GM19193 (cell line): Measurements from ENCODE around the gene NINJ2.

Source experiments
- POLR2A ChIP-seq: IDR thresholded peaks from 4 replicates; pipeline ENCODE4 v1.6.1; 2011; ENCODE audit not compliant: insufficient read depth, insufficient read length; ENCODE audit errors: extremely low read depth

NINJ2 gene

DNA sequence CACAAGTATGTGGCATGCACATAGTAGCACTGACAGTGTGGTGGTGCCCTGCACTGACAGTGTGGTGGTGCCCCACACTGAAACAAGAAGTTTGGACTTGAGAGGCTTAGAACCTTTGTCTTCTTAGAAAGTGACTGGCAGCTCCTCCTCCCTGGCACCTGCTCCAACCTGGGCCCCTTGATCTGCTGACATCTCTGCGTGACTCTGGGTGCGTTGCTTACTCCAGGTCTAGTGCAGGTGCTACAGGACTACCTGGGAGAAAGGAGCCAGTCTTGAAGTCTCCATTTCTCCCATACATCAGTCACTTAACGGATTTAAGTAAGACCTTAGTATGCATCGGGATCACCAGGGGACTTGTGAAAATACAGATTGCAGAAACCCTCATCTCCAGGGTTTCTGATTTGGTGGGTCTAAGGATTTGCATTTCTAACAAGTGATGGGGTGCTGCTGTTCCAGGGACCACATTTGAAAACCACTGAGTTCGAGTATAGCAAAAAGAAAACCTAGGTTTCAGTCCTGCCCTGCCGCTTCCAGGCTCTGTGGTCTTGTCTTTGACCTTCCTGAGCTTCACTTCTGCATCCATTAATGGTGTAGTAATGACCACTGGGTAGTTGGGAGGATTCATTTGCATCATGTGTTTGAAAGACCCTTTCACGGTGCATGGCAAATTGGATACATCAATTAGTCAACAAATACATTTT, 15.7 kb downstream of the NINJ2 start:
- no peak for TF ChIP-seq POLR2A

DNA sequence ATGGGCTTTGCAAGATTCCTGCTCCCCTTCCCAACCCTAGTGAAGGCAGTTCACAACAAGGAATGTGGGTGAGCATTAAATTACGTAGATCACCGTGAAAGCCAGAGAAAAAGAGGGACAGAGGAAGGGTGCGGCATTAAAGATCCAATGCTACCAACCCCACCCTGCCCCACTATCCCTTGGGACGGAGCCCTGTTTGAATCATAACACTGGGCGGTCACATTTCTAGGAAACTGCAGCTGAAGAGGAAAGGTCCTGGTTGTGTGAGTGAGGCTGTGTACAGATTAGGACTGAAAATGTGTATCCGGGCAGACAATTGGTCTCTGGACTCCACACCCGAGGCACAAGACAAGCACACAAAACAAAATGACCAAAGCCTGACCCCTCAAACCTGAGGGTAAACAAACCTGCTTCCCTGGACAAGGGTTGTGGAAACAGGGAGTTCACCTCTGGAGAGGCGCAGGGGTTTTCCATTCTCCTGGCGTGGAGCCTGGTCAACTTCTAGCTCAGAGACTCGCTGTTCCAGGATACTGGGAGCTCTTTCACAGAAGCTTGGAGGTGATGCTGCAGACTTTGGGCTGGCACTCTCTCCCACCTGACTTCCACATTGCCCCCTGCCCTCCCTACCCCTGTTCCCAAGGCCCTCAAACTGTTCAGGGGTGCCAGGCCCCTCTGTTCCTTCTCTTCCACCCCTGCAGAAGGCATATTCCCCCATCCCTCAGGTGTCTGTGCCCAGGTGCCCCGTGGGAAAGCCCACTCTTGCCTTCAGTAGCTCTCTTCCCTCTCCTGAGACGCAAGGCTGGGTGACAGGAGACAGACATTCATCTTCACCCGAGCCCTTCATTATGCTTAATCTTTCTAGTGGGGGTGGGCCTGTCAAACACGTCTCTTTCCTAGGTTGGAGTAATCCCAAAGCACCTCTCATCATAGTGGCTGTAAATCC, 16.5 kb downstream of the NINJ2 start:
- no peak for TF ChIP-seq POLR2A

DNA sequence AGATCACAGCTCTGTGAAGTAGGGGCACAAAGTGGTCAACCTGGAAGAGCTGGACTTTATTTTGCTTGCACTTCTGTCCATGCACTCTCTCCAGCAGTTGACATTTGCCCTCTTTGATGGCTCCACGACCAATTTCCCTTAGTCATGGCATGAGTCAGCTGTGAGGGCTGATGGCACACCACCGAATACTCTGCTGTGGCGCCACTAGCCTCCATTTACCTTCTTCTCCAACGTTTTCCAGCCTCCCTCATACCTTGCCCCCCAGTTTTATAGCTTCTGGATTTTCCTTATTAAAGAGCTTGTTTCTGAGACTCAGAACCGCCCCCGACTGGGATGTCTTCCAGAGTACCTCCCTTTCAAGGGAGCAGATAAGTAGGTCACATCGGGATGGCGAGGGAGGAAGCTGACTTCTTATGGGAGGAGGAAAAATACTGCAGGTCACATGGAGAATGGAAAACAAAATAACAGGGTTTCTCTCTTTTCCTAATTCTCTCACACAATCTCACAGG, 17.6 kb downstream of the NINJ2 start:
- TF ChIP-seq POLR2A: no peak

DNA sequence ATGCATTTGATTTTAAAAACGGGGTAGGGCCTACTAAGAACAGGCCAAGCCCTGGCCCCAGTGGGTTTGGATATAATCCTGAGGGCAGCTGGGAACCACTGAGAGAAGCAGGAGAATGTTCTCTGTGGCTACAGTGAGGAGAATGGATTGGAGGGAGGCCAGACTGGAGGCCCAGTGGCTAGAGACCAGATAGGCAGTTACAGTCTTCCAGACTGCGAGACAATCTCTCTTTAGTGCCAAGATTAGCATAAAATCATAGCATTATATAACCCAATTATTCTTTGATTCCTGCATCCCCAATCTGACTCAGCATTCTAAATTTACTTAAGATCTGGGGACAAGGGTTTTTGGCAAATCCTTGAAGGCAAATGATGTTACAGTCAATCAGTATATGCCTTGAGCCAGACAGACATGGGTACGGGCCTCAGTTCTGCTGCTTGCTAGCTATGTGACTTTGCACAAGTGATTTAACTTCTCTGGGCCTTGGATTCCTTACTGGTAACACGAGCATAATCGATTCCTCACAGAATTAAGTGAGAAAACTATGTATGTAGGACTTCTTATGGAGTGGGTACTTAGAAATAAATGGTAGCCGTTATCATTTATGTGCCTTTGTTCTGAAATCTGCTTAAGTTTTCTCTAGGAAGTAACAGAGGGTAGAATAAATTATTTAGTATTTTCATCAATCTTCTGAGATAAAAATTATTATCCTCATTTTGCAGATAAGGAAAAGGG, 18.3 kb downstream of the NINJ2 start:
- TF ChIP-seq POLR2A: no peak

DNA sequence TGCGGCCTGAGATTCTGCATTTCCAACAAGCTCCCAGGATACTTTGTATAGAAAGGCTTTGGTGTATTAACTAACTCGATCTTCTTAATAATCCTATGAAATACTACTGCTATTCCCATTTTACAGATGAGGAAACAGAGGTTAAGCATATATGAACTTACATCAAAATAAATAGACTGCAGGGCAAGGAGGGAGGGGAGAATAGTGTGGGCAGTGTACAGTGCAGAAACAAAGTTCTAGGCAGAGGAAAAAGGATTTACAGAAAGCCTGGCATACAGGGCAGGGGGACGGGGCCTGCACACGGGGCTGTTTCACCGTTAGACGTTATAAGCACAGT, 19.0 kb downstream of the NINJ2 start:
- TF ChIP-seq POLR2A: no peak

DNA sequence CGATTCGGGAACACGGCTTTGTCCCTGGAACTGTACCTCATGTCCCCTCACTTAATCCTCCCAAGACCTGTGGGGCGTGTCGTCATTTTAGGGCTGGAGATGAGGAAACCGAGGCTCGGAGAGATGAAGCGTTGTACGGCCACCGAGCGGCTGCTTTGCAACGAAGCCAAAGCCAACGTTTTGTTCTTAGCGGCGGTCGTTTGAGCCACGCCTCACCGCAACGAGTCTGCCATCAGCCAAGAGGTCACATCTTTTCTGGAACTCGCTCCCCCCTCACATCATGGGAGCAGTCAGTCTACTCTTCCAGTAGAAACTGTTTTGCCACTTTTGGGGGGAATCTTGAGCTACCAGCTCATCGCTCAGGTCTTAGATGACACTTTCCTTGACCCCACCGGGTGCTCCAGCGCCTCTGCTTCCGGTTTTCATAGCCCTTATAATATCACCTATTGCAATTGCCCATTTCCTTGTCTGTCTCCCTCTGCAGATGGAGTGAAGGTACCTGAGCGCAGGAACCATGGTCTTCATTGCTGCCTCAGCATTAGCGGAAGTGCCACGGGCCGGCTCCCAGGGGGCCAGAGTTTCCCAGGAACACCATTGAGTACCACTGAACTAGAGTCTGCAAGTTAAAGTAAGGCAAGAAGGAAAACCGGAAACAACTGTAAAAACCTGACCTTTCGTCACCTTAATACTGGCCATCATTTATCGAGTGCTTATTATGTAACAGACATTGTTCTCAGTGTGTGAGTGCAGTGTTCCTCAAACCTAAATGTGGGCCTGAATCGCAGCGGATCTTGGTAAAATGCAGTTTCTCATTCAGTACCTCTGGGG, 19.6 kb downstream of the NINJ2 start:
- peak; percentile 27 for TF ChIP-seq POLR2A

DNA sequence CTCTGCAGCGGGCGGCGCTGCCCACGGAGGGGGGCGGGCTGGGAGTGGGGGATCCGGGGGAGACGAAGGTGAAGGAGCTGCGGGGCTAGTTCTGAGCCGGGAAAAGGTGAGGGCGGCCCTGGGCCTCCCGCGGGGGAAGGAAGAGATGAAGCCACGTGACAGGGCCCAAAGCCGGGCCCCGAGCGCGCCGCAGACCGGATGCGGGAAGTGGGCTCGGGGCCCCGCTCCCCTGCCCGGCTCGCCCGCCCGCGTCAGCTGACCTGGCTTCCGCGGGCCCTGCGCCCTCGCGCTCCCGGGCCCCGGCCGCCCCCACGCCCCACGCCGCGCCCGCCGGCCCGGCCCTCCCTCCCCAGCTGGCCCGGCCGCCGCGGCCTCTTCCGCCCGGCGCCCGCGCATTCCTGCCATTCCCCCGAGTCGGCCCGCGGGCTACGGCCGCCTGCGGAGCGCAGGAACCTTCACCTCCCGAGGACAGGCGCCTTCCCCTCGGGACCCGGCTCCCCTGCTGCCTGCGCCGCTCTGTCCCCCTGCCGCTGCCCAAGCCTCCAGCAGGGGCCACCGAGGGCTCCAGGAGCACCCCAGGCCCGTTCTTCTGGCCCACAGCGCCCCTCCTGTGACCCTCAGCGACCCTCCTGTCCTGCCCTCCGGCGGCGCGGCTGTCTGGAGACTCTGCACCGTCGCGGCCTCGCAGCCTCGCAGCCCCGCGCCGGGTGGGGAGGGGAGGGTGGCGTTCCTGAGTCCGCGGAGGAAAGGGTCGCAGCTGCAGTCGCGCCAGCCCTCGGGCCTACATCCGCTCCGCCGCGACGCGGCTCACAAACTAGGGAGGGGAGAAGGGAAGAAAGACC, 20.4 kb downstream of the NINJ2 start:
- peak; percentile 69 for TF ChIP-seq POLR2A

DNA sequence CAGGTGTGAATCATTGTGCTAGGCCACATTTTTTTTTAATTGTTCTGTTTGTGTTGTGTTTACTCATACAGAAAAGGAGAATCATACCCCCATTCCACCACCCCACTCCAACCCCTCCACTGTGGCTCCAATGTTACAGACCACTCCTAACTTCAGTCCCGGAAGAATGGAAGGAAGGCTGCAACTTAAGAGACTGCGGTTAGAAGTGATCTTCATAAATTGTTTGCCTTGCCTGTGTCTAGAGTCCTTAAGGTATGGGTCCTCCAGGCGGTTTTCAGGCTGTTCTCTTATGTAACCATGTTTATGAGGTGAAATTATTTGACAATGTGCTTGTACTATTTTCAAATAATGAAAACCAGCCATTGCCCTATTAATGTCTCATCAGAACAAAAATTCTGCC, 22.5 kb downstream of the NINJ2 start:
- no peak for TF ChIP-seq POLR2A

DNA sequence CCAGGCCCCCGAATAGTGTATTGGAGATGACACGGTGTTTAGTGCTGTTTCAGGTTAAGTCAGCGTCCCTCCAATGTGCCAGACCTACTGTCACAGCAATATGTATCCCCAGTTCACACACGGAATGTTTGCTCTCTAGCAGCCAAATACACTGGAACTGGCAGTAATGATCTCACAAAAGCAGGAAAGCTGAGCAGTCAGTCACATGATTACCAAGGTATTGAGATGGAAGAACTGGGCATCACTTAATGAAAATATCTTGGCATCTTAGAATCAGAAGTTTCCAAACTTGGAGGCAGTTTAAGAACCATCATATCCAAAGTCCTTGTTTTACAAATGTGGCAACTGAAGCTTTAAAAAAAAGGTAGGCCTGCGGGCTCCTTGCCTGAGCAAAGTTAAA, 23.3 kb downstream of the NINJ2 start:
- TF ChIP-seq POLR2A: no peak

DNA sequence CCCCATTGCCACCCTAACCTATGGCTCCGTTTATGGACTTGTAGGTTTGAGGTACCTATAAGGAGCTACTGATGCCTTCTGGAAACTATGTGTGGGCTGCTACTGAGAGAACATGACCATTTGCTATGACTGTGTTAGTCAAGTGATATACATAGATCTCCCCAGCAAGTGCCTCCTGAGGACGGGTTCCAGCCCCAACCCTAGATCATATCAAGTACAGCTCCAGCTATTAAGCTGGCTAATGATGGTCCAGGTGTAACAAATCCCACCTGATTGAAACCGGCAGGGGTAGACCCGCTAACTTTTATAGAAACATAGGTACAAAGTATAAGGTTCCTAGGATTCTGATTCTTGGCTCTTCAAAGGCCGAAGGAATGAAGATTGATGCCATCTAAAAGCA, 23.7 kb downstream of the NINJ2 start:
- TF ChIP-seq POLR2A: no peak

DNA sequence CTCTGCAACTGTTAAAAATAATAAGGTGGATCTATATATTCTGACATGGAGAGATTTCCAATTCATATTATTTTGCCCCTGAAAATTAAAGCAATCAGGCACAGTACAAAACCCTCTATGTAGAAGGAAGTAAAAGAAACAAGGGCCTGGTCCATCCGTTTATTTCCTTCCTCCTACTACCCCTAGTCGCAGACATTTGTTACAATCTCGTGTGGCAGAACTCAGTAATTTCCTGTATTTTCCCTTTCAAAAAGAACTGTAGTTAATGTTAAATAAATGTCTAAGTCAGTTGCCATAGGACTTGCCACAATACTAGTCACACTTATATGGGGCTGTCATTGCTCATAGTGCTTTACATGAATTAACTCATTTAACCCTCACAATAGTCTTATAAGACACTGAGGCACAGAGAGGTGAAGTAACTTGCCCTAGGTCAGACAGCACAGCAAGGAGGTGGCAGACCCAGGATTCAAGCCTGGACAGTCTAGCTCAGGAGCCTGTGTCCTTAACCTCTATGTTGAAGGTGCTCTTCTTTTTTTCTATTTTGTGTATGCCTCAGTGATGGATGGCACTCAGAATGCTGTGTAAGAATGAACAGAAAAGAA, 24.2 kb downstream of the NINJ2 start:
- no peak for TF ChIP-seq POLR2A

DNA sequence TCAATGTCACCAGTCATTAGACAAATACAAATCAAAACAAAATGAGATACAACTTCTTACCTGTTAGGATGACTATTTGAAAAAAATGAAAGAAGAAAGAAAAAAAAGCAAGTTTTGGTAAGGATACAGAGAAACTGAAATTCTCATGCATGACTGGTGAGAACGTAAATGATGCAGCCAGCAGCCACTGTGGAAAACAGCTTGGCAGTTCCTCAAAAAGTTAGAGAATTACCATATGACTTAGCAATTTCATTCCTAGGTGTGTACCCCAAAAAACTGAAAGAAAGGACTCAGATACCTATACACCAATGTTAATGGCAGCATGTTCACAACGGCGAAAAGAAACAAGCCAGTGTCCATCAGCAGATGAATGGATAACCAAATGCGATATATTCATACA, 26.6 kb downstream of the NINJ2 start:
- TF ChIP-seq POLR2A: no peak

DNA sequence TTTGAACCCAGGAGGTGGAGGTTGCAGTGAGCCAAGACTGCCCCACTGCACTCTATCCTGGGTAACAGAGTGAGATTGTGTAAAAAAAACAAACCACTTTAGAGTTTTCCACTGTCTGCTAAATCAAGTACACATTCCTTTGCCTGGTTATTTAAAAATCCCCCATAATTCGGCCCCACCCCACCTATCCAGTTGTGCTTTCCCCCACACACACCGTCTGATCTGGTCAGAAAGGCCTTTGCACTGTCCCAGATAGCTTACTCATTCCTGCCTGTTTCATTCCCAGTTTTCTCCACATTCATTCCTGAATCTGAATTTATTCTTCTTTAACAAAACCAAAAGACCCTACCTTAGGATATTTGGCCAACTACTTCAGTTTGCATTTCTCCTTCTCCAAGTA, 29.5 kb downstream of the NINJ2 start:
- no peak for TF ChIP-seq POLR2A
